SK-N-SH treated with all-trans-retinoic acid at 6 μM for 48 hours (cell line): ENCODE results near the gene BIK.

ENCODE experiments used
- BACH2 ChIP-seq: fragments of 250-450 bp; sonication (Bioruptor Pico); IDR thresholded peaks from 2 replicates; pipeline ENCODE4 v1.9.0; 2021; ENCODE audit warnings: mild to moderate bottlenecking, borderline replicate concordance
- CSDC2 ChIP-seq: fragments of 250-450 bp; sonication (Bioruptor Pico); IDR thresholded peaks from 2 replicates; pipeline ENCODE4 v1.5.0; 2020; ENCODE audit warnings: mild to moderate bottlenecking, moderate library complexity
- ISL1 ChIP-seq: fragments of 250-450 bp; sonication (Bioruptor Pico); IDR thresholded peaks from 2 replicates; pipeline ENCODE4 v2.1.2; 2022; ENCODE audit warnings: mild to moderate bottlenecking, moderate library complexity
- OSR1 ChIP-seq: fragments of 250-450 bp; sonication (Bioruptor Pico); IDR thresholded peaks from 2 replicates; pipeline ENCODE4 v1.8.0; 2022; ENCODE audit warnings: moderate library complexity, mild to moderate bottlenecking, inconsistent platforms
- POU6F1 ChIP-seq: fragments of 250-450 bp; sonication (Bioruptor Pico); IDR thresholded peaks from 2 replicates; pipeline ENCODE4 v1.8.0; 2021; ENCODE audit warnings: low read depth, mild to moderate bottlenecking, moderate library complexity, borderline replicate concordance
- SNAI2 ChIP-seq: fragments of 250-450 bp; sonication (Bioruptor Pico); IDR thresholded peaks from 2 replicates; pipeline ENCODE4 v1.5.0; 2020; ENCODE audit warnings: mild to moderate bottlenecking, moderate library complexity
- TOX ChIP-seq: fragments of 250-450 bp; sonication (Bioruptor Pico); IDR thresholded peaks from 2 replicates; pipeline ENCODE4 v1.8.0; 2021; ENCODE audit warnings: mild to moderate bottlenecking, moderate library complexity, borderline replicate concordance
- ZC3H10 ChIP-seq: fragments of 250-450 bp; sonication (Bioruptor Pico); IDR thresholded peaks from 2 replicates; pipeline ENCODE4 v1.5.1; 2021; ENCODE audit warnings: mild to moderate bottlenecking, moderate library complexity
- ZFP3 ChIP-seq: fragments of 250-450 bp; sonication (Bioruptor Pico); IDR thresholded peaks from 2 replicates; pipeline ENCODE4 v1.5.0; 2020; ENCODE audit warnings: mild to moderate bottlenecking, moderate library complexity
- ZFP30 ChIP-seq: fragments of 450-650 bp; formaldehyde crosslinking; IDR thresholded peaks from 2 replicates; pipeline ENCODE4 v1.5.0; 2022; ENCODE audit warnings: mild to moderate bottlenecking, moderate library complexity
- ZNF8 ChIP-seq: fragments of 450-650 bp; formaldehyde crosslinking; IDR thresholded peaks from 2 replicates; pipeline ENCODE4 v1.5.0; 2020; ENCODE audit warnings: mild to moderate bottlenecking, moderate library complexity
- TF ChIP-seq, protein P1 (sequence below): fragments of 250-450 bp; sonication (Bioruptor Pico); IDR thresholded peaks from 2 replicates; pipeline ENCODE4 v1.5.1; 2021; ENCODE audit warnings: mild to moderate bottlenecking, moderate library complexity
- TF ChIP-seq, protein P2 (sequence below): fragments of 250-450 bp; sonication (Bioruptor Pico); IDR thresholded peaks from 2 replicates; pipeline ENCODE4 v1.8.0; 2020; ENCODE audit warnings: mild to moderate bottlenecking, moderate library complexity, borderline replicate concordance

DNA sequence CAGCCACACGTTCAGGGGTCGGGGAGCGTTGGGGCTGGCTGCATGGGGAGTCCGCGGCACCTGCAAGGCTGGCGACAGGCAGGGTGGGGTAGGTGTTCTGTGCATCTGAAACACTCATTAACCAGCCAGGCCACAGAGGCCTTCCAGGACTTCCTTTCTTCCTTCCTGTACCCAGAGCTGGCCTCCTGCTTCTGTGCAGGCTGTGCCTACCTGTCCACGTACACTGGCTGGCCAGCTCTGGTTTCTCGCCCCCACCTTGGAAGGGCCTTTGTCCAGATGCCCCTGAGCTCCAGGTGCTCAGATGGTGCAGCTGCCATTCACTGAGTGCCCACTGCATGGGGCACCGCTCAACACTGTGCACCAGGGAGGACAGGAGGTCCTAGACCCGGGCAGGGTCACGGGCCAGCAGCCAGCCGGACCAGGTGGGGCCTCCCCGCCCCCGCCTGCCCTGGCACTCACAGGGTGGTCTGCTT, 60.5 kb downstream of the BIK start:
- TF ChIP-seq CSDC2 (CRISPR knock-in tag) (no peak), ZNF8 (no peak), OSR1 (no peak), ZFP3 (no peak), ISL1 (CRISPR knock-in tag) (no peak), ZC3H10 (no peak), POU6F1 (CRISPR knock-in tag) (no peak), TOX (CRISPR knock-in tag) (no peak), BACH2 (CRISPR knock-in tag) (no peak), SNAI2 (CRISPR knock-in tag) (no peak), ZFP30 (CRISPR knock-in tag) (no peak)
- TF ChIP-seq, protein P1, sequence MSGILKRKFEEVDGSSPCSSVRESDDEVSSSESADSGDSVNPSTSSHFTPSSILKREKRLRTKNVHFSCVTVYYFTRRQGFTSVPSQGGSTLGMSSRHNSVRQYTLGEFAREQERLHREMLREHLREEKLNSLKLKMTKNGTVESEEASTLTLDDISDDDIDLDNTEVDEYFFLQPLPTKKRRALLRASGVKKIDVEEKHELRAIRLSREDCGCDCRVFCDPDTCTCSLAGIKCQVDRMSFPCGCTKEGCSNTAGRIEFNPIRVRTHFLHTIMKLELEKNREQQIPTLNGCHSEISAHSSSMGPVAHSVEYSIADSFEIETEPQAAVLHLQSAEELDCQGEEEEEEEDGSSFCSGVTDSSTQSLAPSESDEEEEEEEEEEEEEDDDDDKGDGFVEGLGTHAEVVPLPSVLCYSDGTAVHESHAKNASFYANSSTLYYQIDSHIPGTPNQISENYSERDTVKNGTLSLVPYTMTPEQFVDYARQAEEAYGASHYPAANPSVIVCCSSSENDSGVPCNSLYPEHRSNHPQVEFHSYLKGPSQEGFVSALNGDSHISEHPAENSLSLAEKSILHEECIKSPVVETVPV (CRISPR knock-in tag) = no peak
- TF ChIP-seq, protein P2, sequence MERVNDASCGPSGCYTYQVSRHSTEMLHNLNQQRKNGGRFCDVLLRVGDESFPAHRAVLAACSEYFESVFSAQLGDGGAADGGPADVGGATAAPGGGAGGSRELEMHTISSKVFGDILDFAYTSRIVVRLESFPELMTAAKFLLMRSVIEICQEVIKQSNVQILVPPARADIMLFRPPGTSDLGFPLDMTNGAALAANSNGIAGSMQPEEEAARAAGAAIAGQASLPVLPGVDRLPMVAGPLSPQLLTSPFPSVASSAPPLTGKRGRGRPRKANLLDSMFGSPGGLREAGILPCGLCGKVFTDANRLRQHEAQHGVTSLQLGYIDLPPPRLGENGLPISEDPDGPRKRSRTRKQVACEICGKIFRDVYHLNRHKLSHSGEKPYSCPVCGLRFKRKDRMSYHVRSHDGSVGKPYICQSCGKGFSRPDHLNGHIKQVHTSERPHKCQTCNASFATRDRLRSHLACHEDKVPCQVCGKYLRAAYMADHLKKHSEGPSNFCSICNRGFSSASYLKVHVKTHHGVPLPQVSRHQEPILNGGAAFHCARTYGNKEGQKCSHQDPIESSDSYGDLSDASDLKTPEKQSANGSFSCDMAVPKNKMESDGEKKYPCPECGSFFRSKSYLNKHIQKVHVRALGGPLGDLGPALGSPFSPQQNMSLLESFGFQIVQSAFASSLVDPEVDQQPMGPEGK (CRISPR knock-in tag) = no peak
